Liver (tissue), 3 donors: ENCODE measurements around the gene PINK1.

Experiments
- CTCF ChIP-seq: fragments of 150-350 bp; IDR thresholded peaks from 2 replicates; pipeline ENCODE4 v1.5.1; 2017; ENCODE audit warnings: improper control_type of control experiment, low read depth, low read length; ENCODE audit not compliant: missing input control
- JUND ChIP-seq, 2 donors: IDR thresholded peaks; 2 replicates each; pipeline ENCODE4 v1.6.1; 2016; ENCODE audit warnings: antibody characterized with exemption in 2 of 2
- REST ChIP-seq: IDR thresholded peaks from 2 replicates; pipeline ENCODE4 v1.6.1; 2016; ENCODE audit warnings: antibody characterized with exemption, mild to moderate bottlenecking
- YY1 ChIP-seq: IDR thresholded peaks from 2 replicates; pipeline ENCODE4 v1.6.1; 2016; ENCODE audit warnings: antibody characterized with exemption, mild to moderate bottlenecking
- donor health status: healthy.
- donor health status: healthy.

- TF ChIP-seq REST (no peak), CTCF (no peak), YY1 (no peak), JUND (IDR thresholded peaks at IDR 0.05) (no peak)
Measured at GRCh38 chr1:20666146-20666545, 32.9 kb downstream of the PINK1 start.
